Measurements from ENCODE around the gene PRRX2. TPM values are rescaled to one million over a fixed set of nuclear protein-coding genes. Genes with fewer than 3 reads are reported as not detected.
A peak's percentile ranks its signal among the peaks of the same experiment; 100 is the strongest.

Gene PRRX2
- total RNA-seq = under 1 TPM; 0.58 to 0.86 TPM

GRCh38 chr9:129665389-129665775 lies at the start of gene PRRX2:
Gene PRRX2 (plus strand): TSS chr9:129665647. CDS start chr9:129665868, 221 bp downstream.
- no peak within 1 kb of the TSS for H3K4me3 Mint-ChIP-seq
- no peak within 1 kb of the TSS for H3K27ac Mint-ChIP-seq
- intact Hi-C loops (cut with micrococcal nuclease) = no loop called here
- H3K4me1 Mint-ChIP-seq (ENCODE audit: low read depth) = no peaks in the 10 kb centered on the region
- H3K9me3 Mint-ChIP-seq = no peaks in the 10 kb centered on the region
- POLR2A ChIA-PET = no interaction called here
- no peaks in the 10 kb centered on the region for H3K36me3 Mint-ChIP-seq
- H3K27me3 Mint-ChIP-seq = peaks cover 4% of the 10 kb centered on the region
- DNase-seq = peak; percentile 44
- CTCF ChIA-PET = no interaction called here

DNA sequence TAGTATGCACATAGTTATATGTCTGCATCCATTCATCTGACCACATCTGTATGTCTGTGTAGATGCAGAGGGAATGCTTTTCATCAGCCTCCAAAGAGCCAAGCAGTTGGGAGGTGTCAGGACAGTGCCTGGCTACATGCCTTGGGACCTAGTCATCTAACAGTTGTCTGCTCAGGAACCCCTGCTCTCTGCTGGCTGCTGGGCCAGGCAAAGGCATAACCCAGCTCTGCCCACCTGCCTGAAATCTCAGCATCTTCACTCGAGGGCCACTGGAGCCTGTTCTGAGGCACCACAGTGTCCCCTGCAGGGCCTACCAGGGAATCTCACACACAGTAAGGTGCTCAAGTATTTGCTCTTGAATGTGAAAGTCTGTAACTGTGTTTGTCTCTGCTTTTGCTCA lies 48.3 kb upstream of the PRRX2 start:
- ChIA-PET POLR2A (no interaction called here), CTCF (interaction anchor here (0.6 to 2.0 kb wide), 4 partner anchors 8 to 479 kb away, joined by 3 to 6 read pairs (median 4); partner anchors contain the start of gene NTMT1)
- DNase-seq = no peak
- H3K36me3 Mint-ChIP-seq = no peaks in the 10 kb centered on the region
- H3K27me3 Mint-ChIP-seq = peaks cover 23% of the 10 kb centered on the region
- no peak overlapping the region for H3K4me3 Mint-ChIP-seq
- H3K9me3 Mint-ChIP-seq = no peaks in the 10 kb centered on the region
- no peak overlapping the region for H3K27ac Mint-ChIP-seq
- intact Hi-C loops (cut with micrococcal nuclease) = no loop called here
- no peaks in the 10 kb centered on the region for H3K4me1 Mint-ChIP-seq (ENCODE audit: low read depth)

DNA sequence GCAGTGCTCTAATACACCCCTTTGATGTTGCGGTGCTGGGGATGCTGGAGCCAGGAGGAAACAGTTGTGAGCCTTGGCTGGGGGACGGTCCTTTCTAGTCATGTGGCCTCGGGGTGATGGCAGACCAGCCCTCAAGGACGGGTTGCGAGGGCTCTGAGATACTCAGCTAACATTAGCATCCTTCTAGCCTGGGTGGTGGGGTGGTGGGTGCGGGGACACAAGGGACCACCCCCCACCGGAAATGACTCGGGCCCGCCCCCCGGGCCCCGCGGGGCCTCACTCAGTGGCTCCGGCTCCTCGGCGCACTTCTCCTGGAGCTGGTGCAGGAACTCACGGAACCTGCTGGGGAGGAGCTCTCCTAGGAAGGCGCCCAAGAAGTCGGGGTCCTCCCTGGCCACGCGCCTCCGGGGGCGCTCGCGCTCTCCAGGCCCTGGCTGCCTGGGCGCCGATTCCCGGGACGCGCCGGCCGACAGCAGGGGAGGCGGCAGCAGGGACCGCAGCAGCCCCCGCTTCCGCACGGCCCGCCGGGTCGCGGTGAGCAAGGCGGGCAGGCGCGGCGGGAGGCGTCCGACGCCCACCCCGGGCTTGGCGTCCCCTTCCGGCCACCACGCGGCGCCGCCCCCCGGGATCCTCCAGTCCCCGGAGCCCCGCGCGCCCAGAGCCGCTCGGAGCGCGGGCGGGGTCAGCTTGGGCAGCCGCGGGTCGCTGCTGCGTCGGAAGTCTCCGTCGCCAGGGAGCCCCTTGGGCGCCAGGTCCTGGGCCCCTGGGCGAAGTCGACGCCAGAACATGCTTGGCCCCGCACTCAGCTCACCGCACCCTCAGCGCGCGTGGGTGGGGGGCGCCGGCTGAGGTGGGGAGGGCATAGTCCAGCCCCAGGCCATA lies 45.4 kb upstream of the PRRX2 start:
- CTCF ChIA-PET = interaction anchor here (1.0 to 8.5 kb wide), 6 partner anchors 9 to 488 kb away, joined by 3 to 147 read pairs (median 6); partner anchors contain the start of gene IER5L
- Mint-ChIP-seq H3K4me1 (ENCODE audit: low read depth) (peaks cover 10% of the 10 kb centered on the region), H3K36me3 (no peaks in the 10 kb centered on the region), H3K27ac (no peak overlapping the region), H3K27me3 (peaks cover 22% of the 10 kb centered on the region), H3K4me3 (no peak overlapping the region), H3K9me3 (no peaks in the 10 kb centered on the region)
- no peak for DNase-seq
- intact Hi-C loops (cut with micrococcal nuclease) = no loop called here
- POLR2A ChIA-PET = no interaction called here

GRCh38 chr9:129620669-129621295 lies 44.7 kb upstream of the PRRX2 start, which contains the start of gene C9orf50:
Gene C9orf50 (minus strand): TSS chr9:129621101. CDS start chr9:129620574, 527 bp downstream.
- POLR2A ChIA-PET = no interaction called here
- peak within 1 kb of the TSS; percentile 12 for H3K4me3 Mint-ChIP-seq

DNA sequence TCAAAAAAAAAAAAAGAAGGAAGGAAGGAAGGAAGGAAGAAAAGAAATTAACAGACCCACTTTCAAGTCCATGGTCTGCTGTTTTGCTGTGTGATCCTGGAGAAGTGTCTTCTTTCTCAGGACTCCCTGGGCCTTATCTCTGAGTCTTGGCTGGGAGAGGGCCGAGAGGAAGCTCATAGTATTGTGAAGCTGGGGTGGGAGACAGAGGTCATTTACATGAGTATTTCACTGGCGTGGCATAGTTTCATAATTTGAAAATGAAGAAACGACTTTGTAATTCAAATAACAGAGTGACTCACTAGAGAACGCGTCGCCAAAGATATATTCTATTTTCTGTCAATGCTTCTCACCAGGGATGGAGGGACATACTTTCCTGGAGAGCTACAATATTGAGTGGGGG lies 42.1 kb upstream of the PRRX2 start:
- no peak for DNase-seq
- Mint-ChIP-seq H3K4me1 (ENCODE audit: low read depth) (peaks cover 31% of the 10 kb centered on the region), H3K36me3 (peaks cover 8% of the 10 kb centered on the region), H3K27ac (no peak overlapping the region), H3K27me3 (peaks cover 21% of the 10 kb centered on the region), H3K9me3 (no peaks in the 10 kb centered on the region), H3K4me3 (no peak overlapping the region)
- ChIA-PET CTCF (interaction anchor here (0.7 to 8.5 kb wide), 12 partner anchors 10 to 512 kb away, joined by 4 to 147 read pairs (median 9); partner anchors contain the start of genes CRAT and PTPA), POLR2A (no interaction called here)
- intact Hi-C loops (cut with micrococcal nuclease) = no loop called here

More at GRCh38 chr9:129620669-129621295, 44.7 kb upstream of the PRRX2 start, which contains the start of gene C9orf50:
- H3K27me3 Mint-ChIP-seq = peaks cover 22% of the 10 kb centered on the region
- DNase-seq = no peak
- H3K9me3 Mint-ChIP-seq = no peaks in the 10 kb centered on the region
- intact Hi-C loops (cut with micrococcal nuclease) = no loop called here
- peaks cover 15% of the 10 kb centered on the region for H3K4me1 Mint-ChIP-seq (ENCODE audit: low read depth)
- no peaks in the 10 kb centered on the region for H3K36me3 Mint-ChIP-seq
- CTCF ChIA-PET = interaction anchor here (0.7 to 8.5 kb wide), 6 partner anchors 10 to 489 kb away, joined by 3 to 147 read pairs (median 6); partner anchors contain the start of gene IER5L
- H3K27ac Mint-ChIP-seq = no peak within 1 kb of the TSS

DNA sequence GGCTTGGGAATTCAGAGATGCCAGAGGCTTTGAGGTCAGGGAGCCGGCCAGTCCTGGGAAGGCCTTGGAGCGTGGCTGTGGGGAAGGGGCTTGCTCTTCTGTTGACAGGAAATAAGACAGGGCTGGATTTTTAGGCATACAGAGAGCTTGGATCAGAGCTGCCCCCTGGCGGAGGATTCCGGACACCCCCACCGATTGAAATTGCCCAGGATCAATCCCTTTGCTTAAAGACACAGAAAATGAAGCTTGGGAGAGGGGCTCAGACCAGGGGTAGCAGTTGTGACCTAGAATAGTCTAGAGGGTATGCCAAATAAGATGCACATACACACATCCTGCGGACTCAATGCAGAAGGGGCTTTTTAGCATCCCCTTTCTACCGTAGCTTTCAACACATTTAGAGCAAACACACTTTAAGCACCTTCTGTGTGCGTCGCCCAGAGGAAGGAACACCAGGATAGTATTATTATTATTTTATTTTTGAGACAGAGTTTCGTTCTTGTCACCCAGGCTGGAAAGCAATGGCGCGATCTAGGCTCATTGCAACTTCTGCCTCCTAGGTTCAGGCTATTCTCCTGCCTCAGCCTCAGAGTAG lies 41.2 kb upstream of the PRRX2 start:
- H3K36me3 Mint-ChIP-seq = peaks cover 14% of the 10 kb centered on the region
- peak; percentile 84 for DNase-seq
- peaks cover 40% of the 10 kb centered on the region for H3K4me1 Mint-ChIP-seq (ENCODE audit: low read depth)
- H3K27ac Mint-ChIP-seq = peak overlapping the region; percentile 71
- no peaks in the 10 kb centered on the region for H3K9me3 Mint-ChIP-seq
- peaks cover 16% of the 10 kb centered on the region for H3K27me3 Mint-ChIP-seq
- ChIA-PET POLR2A (interaction anchor here (0.8 to 1.6 kb wide), 9 partner anchors 10 to 490 kb away, joined by 3 to 6 read pairs (median 3); partner anchors contain the start of gene IER5L), CTCF (interaction anchor here (0.5 to 8.5 kb wide), 39 partner anchors 8 to 864 kb away, joined by 3 to 147 read pairs (median 4); partner anchors contain the start of genes ASB6, CRAT, IER5L and PTPA)
- H3K4me3 Mint-ChIP-seq = peak overlapping the region; percentile 73
- intact Hi-C loops (cut with micrococcal nuclease) = loop anchor here (1.0 kb wide), 2 partner anchors 13 to 484 kb away; no protein-coding TSS in a partner anchor

DNA sequence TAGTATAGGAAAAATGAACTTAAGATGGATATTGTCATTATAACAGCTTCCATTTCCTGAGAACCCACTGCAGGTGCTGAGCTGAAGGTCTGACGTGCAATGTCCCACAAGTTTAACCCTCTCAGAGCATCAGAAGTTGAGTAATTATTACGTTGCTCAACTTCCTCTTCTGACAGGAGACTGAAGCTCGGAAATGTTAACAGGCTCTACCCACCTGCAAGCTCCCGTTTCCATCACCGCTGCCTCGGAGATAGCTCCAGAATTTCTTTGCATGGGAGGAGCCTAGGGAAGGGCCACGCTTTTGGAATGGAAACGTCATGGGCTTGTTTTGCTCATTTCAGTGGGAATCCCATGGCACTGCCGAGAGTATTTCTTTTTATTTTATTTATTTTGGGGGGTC lies 40.5 kb upstream of the PRRX2 start:
- CTCF ChIA-PET = interaction anchor here (0.6 to 8.5 kb wide), 31 partner anchors 8 to 576 kb away, joined by 3 to 147 read pairs (median 5); partner anchors contain the start of genes ASB6, CRAT, IER5L and PTPA

GRCh38 chr9:129626079-129626624 lies 39.3 kb upstream of the PRRX2 start, which contains the start of gene NTMT1:
Gene NTMT1 (plus strand): TSS chr9:129626163. CDS start chr9:129632704, 6,541 bp downstream.
- DNase-seq = peak; percentile 95
- Mint-ChIP-seq H3K9me3 (no peaks in the 10 kb centered on the region), H3K4me1 (ENCODE audit: low read depth) (peaks cover 58% of the 10 kb centered on the region), H3K36me3 (peaks cover 14% of the 10 kb centered on the region), H3K27ac (peak within 1 kb of the TSS; percentile 91), H3K27me3 (peaks cover 9% of the 10 kb centered on the region), H3K4me3 (peak within 1 kb of the TSS; percentile 77)
- ChIA-PET POLR2A (interaction anchor here (0.6 to 1.6 kb wide), 4 partner anchors 12 to 484 kb away, joined by 3 to 6 read pairs (median 4); no protein-coding TSS in a partner anchor), CTCF (interaction anchor here (1.3 to 8.5 kb wide), 11 partner anchors 8 to 494 kb away, joined by 3 to 147 read pairs (median 24); partner anchors contain the start of genes ASB6 and IER5L)
- intact Hi-C loops (cut with micrococcal nuclease) = loop anchor here (2.0 kb wide), 3 partner anchors 17 to 589 kb away; partner anchors contain the start of genes ASB6, IER5L and MIGA2

More for the DNA sequence above, 40.5 kb upstream of the PRRX2 start:
- Mint-ChIP-seq H3K4me3 (peak overlapping the region; percentile 73), H3K27ac (peak overlapping the region; percentile 82), H3K4me1 (ENCODE audit: low read depth) (peaks cover 46% of the 10 kb centered on the region), H3K27me3 (peaks cover 12% of the 10 kb centered on the region), H3K36me3 (peaks cover 14% of the 10 kb centered on the region), H3K9me3 (no peaks in the 10 kb centered on the region)
- peak; percentile 54 for DNase-seq
- POLR2A ChIA-PET = interaction anchor here (0.8 to 1.6 kb wide), 8 partner anchors 11 to 490 kb away, joined by 3 to 6 read pairs (median 4); partner anchors contain the start of gene IER5L
- intact Hi-C loops (cut with micrococcal nuclease) = loop anchor here (1.0 kb wide), 2 partner anchors 14 to 485 kb away; no protein-coding TSS in a partner anchor

GRCh38 chr9:129626625-129627284 lies 38.7 kb upstream of the PRRX2 start:
- ChIA-PET CTCF (interaction anchor here (1.5 to 8.5 kb wide), 9 partner anchors 13 to 495 kb away, joined by 4 to 147 read pairs (median 24); partner anchors contain the start of genes ASB6 and IER5L), POLR2A (interaction anchor here (0.9 to 1.3 kb wide), 2 partner anchors 13 to 486 kb away, joined by 4 read pairs; no protein-coding TSS in a partner anchor)
- H3K4me1 Mint-ChIP-seq (ENCODE audit: low read depth) = peaks cover 64% of the 10 kb centered on the region
- peaks cover 3% of the 10 kb centered on the region for H3K27me3 Mint-ChIP-seq
- peak overlapping the region; percentile 91 for H3K27ac Mint-ChIP-seq
- no peaks in the 10 kb centered on the region for H3K9me3 Mint-ChIP-seq
- peak; percentile 50 for DNase-seq
- H3K36me3 Mint-ChIP-seq = peaks cover 14% of the 10 kb centered on the region
- intact Hi-C loops (cut with micrococcal nuclease) = loop anchor here (2.0 kb wide), 3 partner anchors 16 to 590 kb away; partner anchors contain the start of genes ASB6, IER5L and MIGA2
- H3K4me3 Mint-ChIP-seq = peak overlapping the region; percentile 77
